GM12874 (cell line): ENCODE measurements around the gene TEKT5.

Source experiments
- CTCF ChIP-seq: IDR thresholded peaks from 2 replicates; pipeline ENCODE4 v1.5.1; 2011; ENCODE audit warnings: low read depth, mild to moderate bottlenecking, control low read depth, low read length, moderate library complexity; ENCODE audit not compliant: insufficient read depth

TEKT5 gene

GRCh38 chr16:10658943-10659342 lies 35.8 kb downstream of the TEKT5 start:
- no peak for TF ChIP-seq CTCF

DNA sequence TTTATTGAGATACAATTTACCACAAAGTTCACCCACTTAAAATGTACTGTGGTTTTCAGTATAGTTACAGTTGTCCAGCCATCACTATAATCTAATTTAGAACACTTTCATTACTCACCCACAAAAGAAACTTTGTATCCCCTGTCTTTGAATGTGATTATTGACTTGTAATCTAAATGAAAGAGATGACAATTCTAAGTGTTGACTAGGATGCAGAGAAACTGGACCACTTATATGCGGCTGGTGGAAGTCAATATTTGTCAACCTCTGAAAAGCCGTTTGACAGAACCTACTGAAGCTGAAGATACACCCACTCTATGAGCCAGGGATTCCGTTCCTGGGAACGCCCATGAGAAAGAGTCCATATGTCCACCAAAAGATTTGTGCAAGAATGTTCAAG lies 36.8 kb downstream of the TEKT5 start:
- no peak for TF ChIP-seq CTCF

- TF ChIP-seq CTCF: no peak
These were observed 38.1 kb downstream of the TEKT5 start for GRCh38 chr16:10656618-10657017.

- no peak for TF ChIP-seq CTCF
These were observed 39.2 kb downstream of the TEKT5 start for GRCh38 chr16:10655415-10655977.

GRCh38 chr16:10654592-10655414 lies 39.9 kb downstream of the TEKT5 start:
- TF ChIP-seq CTCF: no peak

- TF ChIP-seq CTCF: no peak
These were observed 41.8 kb downstream of the TEKT5 start for GRCh38 chr16:10652730-10653590.

- no peak for TF ChIP-seq CTCF
These were observed 46.9 kb downstream of the TEKT5 start for GRCh38 chr16:10647721-10648296.
